ENCODE results near the gene SLC25A51.

SLC25A51 gene

DNA sequence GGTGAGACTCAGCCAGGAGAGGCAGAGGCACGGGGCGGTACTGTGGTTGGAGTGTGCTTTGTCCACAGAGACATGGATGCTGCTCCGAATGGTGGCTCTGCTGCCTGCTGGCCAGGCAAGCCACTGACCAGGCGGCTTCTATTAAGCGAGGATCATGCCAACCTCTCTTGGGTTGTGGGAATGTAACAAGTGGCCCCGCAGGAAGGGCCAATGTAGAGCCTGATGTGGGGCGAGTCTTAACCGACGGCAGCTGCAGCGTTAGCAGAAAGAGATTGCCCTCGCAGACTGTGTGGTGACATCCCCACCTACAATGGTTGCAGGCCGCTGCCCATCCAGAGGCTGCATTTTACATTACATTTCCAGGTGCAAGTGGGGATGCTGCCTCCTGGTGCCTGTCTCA, 46.6 kb upstream of the SLC25A51 start (continued):
- TF ChIP-seq TCF4 (CRISPR knock-in tag; IDR thresholded peaks at IDR 0.05; ENCODE audit: borderline replicate concordance) (no peak), ISL1 (CRISPR knock-in tag; IDR thresholded peaks at IDR 0.05) (no peak)
- TF ChIP-seq, protein P1, sequence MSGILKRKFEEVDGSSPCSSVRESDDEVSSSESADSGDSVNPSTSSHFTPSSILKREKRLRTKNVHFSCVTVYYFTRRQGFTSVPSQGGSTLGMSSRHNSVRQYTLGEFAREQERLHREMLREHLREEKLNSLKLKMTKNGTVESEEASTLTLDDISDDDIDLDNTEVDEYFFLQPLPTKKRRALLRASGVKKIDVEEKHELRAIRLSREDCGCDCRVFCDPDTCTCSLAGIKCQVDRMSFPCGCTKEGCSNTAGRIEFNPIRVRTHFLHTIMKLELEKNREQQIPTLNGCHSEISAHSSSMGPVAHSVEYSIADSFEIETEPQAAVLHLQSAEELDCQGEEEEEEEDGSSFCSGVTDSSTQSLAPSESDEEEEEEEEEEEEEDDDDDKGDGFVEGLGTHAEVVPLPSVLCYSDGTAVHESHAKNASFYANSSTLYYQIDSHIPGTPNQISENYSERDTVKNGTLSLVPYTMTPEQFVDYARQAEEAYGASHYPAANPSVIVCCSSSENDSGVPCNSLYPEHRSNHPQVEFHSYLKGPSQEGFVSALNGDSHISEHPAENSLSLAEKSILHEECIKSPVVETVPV (CRISPR knock-in tag; IDR thresholded peaks at IDR 0.05): no peak

DNA sequence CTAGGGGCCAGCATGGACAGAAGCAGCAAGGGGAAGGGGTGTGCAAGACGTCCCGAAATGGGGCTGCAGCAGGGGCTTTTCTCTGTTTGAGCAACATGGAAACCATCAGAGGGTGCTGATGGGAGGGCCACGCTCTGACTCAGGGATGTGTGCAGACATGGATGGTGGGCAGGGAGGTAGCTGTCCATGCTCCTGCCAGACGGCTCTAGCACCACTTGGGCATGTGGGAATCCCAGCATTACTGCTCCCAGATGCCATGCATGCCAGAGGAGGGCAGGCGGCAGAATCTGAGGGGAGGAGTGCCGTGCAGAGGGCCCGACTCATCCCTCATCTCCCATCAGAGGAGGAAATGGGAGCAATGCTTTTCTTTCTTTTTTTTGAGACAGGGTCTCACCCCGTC, 45.6 kb upstream of the SLC25A51 start:
- peak; percentile 65 for ATAC-seq
- TF ChIP-seq ISL1 (CRISPR knock-in tag; IDR thresholded peaks at IDR 0.05): peak; percentile 33; the same call in 1 of the 2 replicates
- TF ChIP-seq, protein P1 (CRISPR knock-in tag; IDR thresholded peaks at IDR 0.05): no peak
- 0 out of 2 replicates have a peak, but pooled peaks have one; percentile 21 for TF ChIP-seq CSDC2 (CRISPR knock-in tag; IDR thresholded peaks at IDR 0.05)

DNA sequence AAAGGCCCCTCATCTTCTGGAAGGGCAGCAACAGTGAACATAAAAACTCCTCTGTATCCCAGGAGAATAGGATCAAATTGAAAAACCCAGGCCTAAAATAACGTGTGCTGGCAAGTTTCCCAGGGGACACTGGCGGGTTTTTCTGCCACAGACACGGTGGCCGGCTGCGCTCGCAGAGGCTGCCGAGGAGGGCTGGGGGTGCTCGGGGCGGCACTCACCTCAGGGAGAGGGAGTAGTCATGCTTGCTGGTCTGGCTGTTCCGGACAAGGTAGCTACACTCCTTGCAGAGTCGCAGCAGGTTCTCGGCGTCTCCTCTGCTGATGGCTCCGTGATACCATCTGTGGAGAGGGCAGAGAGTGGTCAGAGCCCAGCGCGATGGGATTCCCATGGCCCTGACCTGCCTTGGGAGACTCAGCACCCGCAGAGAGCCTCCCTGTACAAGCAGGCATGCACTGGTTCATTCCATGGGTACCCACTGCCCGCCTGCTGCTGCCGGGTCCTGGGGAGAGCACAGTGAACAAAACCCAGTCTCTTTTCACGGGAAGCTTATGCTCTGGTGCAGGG, 44.6 kb upstream of the SLC25A51 start:
- TF ChIP-seq ZNF8 (CRISPR knock-in tag; IDR thresholded peaks at IDR 0.05): no peak
- TF ChIP-seq POU6F1 (CRISPR knock-in tag; IDR thresholded peaks at IDR 0.05; ENCODE audit: borderline replicate concordance, low read depth): no peak
- TF ChIP-seq ISL1 (CRISPR knock-in tag; IDR thresholded peaks at IDR 0.05): no peak
- TF ChIP-seq, protein P1 (CRISPR knock-in tag; IDR thresholded peaks at IDR 0.05): no peak
- TF ChIP-seq ZNF70 (CRISPR knock-in tag; IDR thresholded peaks at IDR 0.05): no peak
- no peak for TF ChIP-seq ARNTL (CRISPR knock-in tag; IDR thresholded peaks at IDR 0.05; ENCODE audit: borderline replicate concordance, low read depth)
- no peak for TF ChIP-seq ZFP3 (CRISPR knock-in tag; IDR thresholded peaks at IDR 0.05)
- no peak for TF ChIP-seq TSHZ2 (CRISPR knock-in tag; IDR thresholded peaks at IDR 0.05)
- no peak for TF ChIP-seq CSDC2 (CRISPR knock-in tag; IDR thresholded peaks at IDR 0.05)
- TF ChIP-seq PATZ1 (CRISPR knock-in tag; IDR thresholded peaks at IDR 0.05; ENCODE audit: borderline replicate concordance): no peak
- TF ChIP-seq, protein P2, sequence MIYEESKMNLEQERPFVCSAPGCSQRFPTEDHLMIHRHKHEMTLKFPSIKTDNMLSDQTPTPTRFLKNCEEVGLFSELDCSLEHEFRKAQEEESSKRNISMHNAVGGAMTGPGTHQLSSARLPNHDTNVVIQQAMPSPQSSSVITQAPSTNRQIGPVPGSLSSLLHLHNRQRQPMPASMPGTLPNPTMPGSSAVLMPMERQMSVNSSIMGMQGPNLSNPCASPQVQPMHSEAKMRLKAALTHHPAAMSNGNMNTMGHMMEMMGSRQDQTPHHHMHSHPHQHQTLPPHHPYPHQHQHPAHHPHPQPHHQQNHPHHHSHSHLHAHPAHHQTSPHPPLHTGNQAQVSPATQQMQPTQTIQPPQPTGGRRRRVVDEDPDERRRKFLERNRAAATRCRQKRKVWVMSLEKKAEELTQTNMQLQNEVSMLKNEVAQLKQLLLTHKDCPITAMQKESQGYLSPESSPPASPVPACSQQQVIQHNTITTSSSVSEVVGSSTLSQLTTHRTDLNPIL (CRISPR knock-in tag; IDR thresholded peaks at IDR 0.05; ENCODE audit: low read depth): no peak
- no peak for TF ChIP-seq PPARA (CRISPR knock-in tag; IDR thresholded peaks at IDR 0.05; ENCODE audit: borderline replicate concordance)
- TF ChIP-seq ZC3H10 (CRISPR knock-in tag; IDR thresholded peaks at IDR 0.05): no peak
- no peak for TF ChIP-seq SNAI2 (CRISPR knock-in tag; IDR thresholded peaks at IDR 0.05)
- no peak for TF ChIP-seq ZFP30 (CRISPR knock-in tag; IDR thresholded peaks at IDR 0.05)
- no peak for TF ChIP-seq TCF4 (CRISPR knock-in tag; IDR thresholded peaks at IDR 0.05; ENCODE audit: borderline replicate concordance)
- TF ChIP-seq ZNF565 (CRISPR knock-in tag; conservative IDR thresholded peaks at IDR 0.05; ENCODE audit: low read depth): no peak
- TF ChIP-seq GLIS3 (CRISPR knock-in tag; IDR thresholded peaks at IDR 0.05): no peak
- TF ChIP-seq OSR1 (CRISPR knock-in tag; IDR thresholded peaks at IDR 0.05): no peak
- TF ChIP-seq ESRRG (CRISPR knock-in tag; IDR thresholded peaks at IDR 0.05): no peak
- ATAC-seq: no peak

Measured in SK-N-SH treated with all-trans-retinoic acid at 6 μM for 48 hours (cell line).